ENCODE data around the gene SIRT3. TPM values are rescaled to one million over a fixed set of nuclear protein-coding genes. Genes with fewer than 3 reads are reported as not detected.
A peak's percentile ranks its signal among the peaks of the same experiment; 100 is the strongest.

The SIRT3 gene
- total RNA-seq, 1 experiment from 2014 or later: 13.9 TPM

- no CpG with 5 or more reads among the region's 7 CpGs for WGBS (ENCODE audit: extremely low coverage, insufficient read length, low lambda C conversion rate)
- Histone ChIP-seq H2BK15ac (ENCODE audit: low read depth, low read length) (no peak overlapping the region), H3K9me3 (ENCODE audit: control insufficient read depth, low read depth, low read length) (no peaks in the 10 kb centered on the region), H3K79me1 (ENCODE audit: insufficient read depth, low read depth, low read length, poor library complexity, severe bottlenecking) (peaks cover 5% of the 10 kb centered on the region), H3K4me1 (ENCODE audit: insufficient read depth, low read length) (no peaks in the 10 kb centered on the region; the same call in 1 of the 2 replicates), H2BK5ac (ENCODE audit: insufficient read length, low read length) (no peak overlapping the region), H2AK5ac (ENCODE audit: insufficient read length, low read length) (no peak overlapping the region), H4K91ac (ENCODE audit: insufficient read length, low read depth, low read length) (no peak overlapping the region), H3K4ac (ENCODE audit: low read depth, low read length) (no peak overlapping the region), H4K20me1 (ENCODE audit: control insufficient read depth, insufficient read depth, insufficient read length) (no peaks in the 10 kb centered on the region), H3K27me3 (ENCODE audit: insufficient read depth, low read length) (no peaks in the 10 kb centered on the region), H3K14ac (ENCODE audit: insufficient read depth, low read length) (no peak overlapping the region), H3K79me2 (ENCODE audit: insufficient read depth, low read length) (no peaks in the 10 kb centered on the region; the same call in 1 of the 2 replicates), H4K8ac (replicated peaks; ENCODE audit: insufficient read length, low read depth, low read length) (no peak overlapping the region), H3K27ac (ENCODE audit: insufficient read length, low read depth, low read length) (no peak overlapping the region), H3K56ac (ENCODE audit: insufficient read length, low read depth, low read length) (no peak overlapping the region), H2AFZ (ENCODE audit: low read length) (no peak overlapping the region), H3T11ph (ENCODE audit: low read length) (no peak overlapping the region), H3K4me2 (ENCODE audit: insufficient read depth, insufficient read length, low read length) (peak overlapping the region; percentile 80), H2BK120ac (ENCODE audit: low read depth, low read length, poor library complexity, severe bottlenecking) (no peak overlapping the region), H3K18ac (ENCODE audit: insufficient read length, low read depth, low read length) (no peak overlapping the region), H2BK12ac (ENCODE audit: insufficient read length, low read depth, low read length) (no peak overlapping the region), H2BK20ac (ENCODE audit: low read depth, low read length, poor library complexity, severe bottlenecking) (no peak overlapping the region), H3K23ac (ENCODE audit: insufficient read length, low read depth, low read length) (no peak overlapping the region), H3K23me2 (ENCODE audit: insufficient read length, low read depth, low read length, poor library complexity, severe bottlenecking) (peaks cover 21% of the 10 kb centered on the region), H3K9ac (ENCODE audit: extremely low read depth, insufficient read length, low read length) (peak overlapping the region; percentile 78), H4K5ac (ENCODE audit: insufficient read length, low read depth, low read length) (no peak overlapping the region)
- TF ChIP-seq CTCF (conservative IDR thresholded peaks at IDR 0.05): no peak
- H3K9me3 Mint-ChIP-seq: no peaks in the 10 kb centered on the region; a peak in 1 of 5 replicates
- peak overlapping the region; percentile 93 to 97 for H3K4me3 Mint-ChIP-seq
- no peaks in the 10 kb centered on the region; the same call in 1 of the 2 replicates for H3K27me3 Mint-ChIP-seq (ENCODE audit: low read depth)
- peaks cover 5 to 17% of the 10 kb centered on the region in 2 experiments for H3K4me1 Mint-ChIP-seq
- DNase-seq: no peak
- H3K36me3 Mint-ChIP-seq (ENCODE audit: insufficient read depth in 1 of 3, low read depth in 3 of 3): peaks cover 15 to 49% (median 39%) of the 10 kb centered on the region in 3 experiments
- peak overlapping the region in 1 of 3 experiments; percentile 65; a peak in 1 of 7 replicates for H3K27ac Mint-ChIP-seq
Observed at GRCh38 chr11:206002-206384, 30.1 kb downstream of the SIRT3 start.

All from H9 (cell line).